ENCODE data around the gene NLRX1.
A peak's percentile ranks its signal among the peaks of the same experiment; 100 is the strongest.
"Not testable (repeated sequence)": the region's sequence is repeated elsewhere in the genome, so short reads cannot be mapped to it uniquely, and the experiment has no call there.

NLRX1 gene

DNA sequence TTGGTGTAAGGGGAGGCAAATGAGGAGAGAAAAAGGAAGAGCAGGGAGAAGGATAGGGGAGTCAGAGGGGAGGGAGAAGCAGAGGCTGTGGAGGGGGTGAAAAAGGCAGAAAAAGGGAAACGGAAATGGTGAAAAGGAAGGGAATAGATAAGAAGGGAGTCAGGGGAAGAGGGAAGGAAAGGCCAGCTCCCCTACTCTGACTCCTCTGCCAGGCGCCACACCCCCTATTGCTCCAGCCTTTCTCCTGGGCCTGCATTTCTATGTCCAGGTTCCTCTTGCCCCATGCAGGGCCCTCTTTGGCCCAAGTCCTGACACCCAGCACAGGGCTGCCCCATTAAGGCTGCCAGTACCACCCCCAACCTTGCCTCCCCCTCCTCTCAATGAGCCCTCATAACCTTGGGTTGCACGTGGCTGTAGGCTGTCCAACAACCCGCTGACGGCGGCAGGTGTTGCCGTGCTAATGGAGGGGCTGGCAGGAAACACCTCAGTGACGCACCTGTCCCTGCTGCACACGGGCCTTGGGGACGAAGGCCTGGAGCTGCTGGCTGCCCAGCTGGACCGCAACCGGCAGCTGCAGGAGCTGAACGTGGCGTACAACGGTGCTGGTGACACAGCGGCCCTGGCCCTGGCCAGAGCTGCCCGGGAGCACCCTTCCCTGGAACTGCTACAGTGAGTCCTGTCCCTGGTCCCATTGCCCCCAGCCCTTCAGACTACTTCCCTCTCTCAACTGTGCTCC lies 13.3 kb downstream of the NLRX1 start:
- DNase-seq (ENCODE audit: extremely low read depth in 1 of 2, low read depth in 1 of 2): no peak

DNA sequence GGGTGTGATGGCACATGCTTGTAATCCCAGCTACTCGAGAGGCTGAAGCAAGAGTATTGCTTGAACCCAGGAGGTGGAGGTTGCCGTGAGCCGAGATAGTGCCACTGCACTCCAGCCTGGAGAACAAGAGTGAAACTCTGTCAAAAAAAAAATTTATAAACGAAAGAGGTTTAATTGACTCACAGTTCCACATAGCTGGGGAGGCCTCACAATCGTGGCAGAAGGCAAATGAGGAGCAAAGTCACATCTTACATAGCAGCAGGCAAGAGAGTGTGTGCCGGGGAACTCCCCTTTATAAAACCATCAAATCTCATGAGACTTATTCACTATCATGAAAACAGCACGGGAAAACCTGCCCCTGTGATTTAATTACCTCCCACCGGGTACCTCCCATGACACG lies 15.9 kb downstream of the NLRX1 start:
- not testable (repeated sequence) for DNase-seq (ENCODE audit: extremely low read depth in 1 of 2, low read depth in 1 of 2)

DNA sequence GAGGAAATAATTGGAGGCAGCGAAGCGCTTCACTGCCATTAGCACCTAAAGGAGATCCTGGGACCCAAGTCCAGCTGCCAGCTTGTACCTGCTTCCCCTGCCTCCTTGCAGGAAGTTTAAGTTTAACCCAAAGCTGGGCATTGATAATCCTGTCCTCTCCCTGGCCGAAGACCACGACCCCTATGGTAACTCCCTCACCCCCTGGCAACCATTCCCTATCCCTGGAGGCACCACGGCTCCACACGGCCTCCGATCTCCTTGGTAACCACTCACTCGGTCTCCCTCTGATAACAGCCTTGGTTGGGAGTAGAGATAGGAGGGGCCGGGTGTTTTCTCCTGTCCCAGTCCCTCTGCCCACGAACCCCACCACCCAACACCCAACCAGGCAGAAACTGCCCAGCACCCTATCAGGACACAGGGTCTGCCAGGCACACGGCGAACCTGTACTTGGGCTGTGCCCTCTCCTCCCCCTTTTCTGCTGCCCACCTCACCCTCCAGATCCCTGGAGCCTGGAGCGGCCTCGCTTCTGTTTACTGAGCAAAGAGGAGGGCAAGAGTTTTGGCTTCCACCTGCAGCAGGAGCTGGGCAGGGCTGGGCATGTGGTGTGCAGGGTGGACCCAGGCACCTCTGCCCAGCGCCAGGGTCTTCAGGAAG lies 17.6 kb downstream of the NLRX1 start:
- no peak for DNase-seq (ENCODE audit: extremely low read depth in 1 of 2, low read depth in 1 of 2)

DNA sequence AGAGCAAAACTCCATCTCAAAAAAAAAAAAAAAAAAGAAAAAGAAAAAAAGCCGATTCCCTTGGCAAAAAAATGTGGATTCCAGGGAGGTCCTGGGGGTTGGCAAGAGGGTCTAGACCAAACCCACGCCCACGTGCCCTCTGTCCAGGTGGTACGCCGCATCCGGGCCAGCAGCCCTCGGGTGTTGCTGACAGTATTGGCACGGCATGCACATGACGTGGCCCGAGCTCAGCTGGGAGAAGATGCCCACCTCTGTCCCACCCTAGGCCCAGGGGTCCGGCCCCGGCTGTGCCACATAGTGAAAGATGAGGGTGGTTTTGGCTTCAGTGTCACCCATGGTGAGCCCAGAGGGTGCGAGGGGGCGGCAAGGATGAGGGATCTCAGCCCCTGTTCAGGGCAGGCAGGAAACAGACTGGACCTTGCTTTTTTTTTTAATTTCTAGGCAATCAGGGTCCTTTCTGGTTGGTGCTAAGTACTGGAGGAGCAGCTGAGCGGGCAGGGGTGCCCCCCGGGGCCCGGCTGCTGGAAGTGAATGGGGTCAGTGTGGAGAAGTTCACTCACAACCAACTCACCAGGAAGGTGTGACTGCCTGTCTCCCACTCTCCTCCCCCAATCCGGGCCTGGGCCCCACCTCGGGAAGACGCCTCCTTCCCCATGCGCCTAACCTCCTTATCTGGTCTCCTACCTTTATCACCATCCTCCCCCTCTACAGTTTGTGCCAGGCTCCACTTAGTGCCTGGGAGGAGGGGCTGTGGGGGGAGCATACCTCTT lies 18.8 kb downstream of the NLRX1 start:
- DNase-seq (ENCODE audit: extremely low read depth in 1 of 2, low read depth in 1 of 2): no peak

DNA sequence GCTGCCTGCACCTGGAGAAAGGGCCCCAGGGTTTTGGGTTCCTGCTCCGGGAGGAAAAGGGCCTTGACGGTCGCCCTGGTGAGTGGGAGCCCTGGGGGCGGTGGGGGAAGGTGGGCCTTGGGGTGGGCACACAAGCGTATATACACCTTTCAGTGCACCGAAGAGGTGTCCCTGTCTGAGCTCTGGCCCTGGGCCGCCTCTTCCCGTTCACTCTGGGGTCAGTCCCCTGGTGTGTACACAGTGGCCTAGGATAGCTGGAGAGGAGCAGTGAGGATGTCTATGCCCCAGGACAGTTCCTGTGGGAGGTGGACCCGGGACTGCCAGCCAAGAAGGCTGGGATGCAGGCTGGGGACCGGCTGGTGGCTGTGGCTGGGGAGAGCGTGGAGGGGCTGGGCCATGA lies 19.5 kb downstream of the NLRX1 start:
- no peak for DNase-seq (ENCODE audit: extremely low read depth in 1 of 2, low read depth in 1 of 2)

DNA sequence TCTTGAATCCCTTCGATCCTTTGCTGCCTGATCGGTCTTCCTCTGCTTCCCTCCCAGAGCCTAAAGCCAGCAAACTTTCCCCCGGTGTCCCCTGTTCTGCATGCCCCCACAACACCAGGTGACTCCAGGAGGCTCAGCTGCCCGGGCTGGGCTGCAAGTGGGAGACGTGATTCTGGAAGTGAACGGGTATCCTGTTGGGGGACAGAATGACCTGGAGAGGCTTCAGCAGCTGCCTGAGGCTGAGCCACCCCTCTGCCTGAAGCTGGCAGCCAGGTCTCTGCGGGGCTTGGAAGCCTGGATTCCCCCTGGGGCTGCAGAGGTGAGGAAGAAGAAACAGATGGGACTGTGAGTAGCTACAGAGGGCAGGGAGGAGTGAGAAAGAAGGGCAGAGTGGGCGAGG lies 20.4 kb downstream of the NLRX1 start:
- DNase-seq (ENCODE audit: extremely low read depth in 1 of 2, low read depth in 1 of 2): no peak

DNA sequence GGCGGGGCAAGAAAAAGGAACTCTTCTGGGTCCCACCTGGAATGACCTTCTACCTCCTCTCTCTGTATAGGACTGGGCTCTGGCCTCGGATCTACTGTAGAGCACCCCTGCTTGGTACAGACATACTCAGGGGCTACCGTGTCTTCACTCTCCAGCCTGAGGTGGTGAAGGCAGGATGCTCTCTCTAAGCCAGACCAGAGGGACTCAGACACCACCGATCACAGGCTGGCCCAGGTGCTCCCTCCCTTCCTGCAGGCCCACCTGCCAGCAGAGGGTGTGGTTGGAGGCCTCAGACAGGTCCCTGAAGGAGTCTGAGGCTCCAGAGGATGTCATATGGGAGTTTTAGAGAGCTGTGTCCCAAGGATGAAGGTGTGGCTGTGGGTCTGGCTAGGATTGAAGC lies 20.9 kb downstream of the NLRX1 start:
- DNase-seq (ENCODE audit: extremely low read depth in 1 of 2, low read depth in 1 of 2): no peak

DNA sequence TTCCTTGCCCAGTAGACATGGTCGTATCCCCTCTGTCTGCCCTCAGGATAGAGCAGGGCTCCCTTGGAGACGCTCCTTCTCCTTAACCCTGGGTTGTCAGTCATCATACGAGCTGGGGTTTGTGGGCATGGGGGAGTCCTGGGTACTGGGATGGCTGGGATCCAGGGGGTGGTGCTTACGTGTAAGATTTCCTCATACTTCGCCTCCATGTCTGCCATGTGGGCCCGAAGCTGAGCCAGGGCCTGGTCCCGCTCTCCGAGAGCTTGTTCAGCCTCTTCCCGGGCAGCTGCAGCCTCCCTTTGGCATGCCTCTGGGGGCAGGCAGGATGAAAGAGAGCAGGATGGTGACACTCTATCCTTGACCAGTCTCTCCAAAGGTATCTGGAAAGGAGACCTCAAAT lies 22.0 kb downstream of the NLRX1 start:
- no peak for DNase-seq (ENCODE audit: extremely low read depth in 1 of 2, low read depth in 1 of 2)

DNA sequence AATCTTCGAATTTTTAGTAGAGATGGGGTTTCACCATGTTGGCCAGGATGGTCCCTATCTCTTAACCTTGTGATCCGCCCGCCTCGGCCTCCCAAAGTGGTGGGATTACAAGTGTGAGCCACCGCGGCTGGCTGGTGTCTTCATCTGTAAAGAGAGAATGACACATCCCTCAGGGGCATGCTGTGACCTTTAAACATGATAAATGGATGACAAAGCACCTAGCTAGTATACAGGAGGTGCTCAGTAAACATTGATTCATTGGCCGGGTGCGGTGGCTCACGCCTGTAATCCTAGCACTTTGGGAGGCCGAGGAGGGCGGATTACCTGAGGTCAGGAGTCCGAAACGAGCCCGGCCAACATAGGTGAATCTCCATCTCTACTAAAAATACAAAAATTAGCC lies 22.7 kb downstream of the NLRX1 start:
- not testable (repeated sequence) for DNase-seq (ENCODE audit: extremely low read depth in 1 of 2, low read depth in 1 of 2)

DNA sequence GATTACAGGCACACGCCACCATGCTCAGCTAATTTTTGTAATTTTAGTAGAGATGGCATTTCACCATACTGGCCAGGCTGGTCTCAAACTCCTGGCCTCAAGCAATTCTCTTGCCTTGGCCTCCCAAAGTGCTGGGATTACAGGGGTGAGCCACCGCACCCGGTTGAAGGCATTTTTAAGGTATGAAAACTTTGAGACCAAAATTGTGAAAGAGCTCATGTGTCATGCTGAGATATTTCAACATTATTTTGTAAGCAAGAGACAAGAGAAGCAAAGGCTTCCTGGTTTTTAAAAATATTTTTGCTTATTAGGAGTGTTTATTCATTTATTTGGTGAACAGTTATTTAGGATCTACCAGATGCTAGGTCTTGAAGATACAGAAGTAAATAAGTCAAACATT lies 23.6 kb downstream of the NLRX1 start:
- no peak for DNase-seq (ENCODE audit: extremely low read depth in 1 of 2, low read depth in 1 of 2)

DNA sequence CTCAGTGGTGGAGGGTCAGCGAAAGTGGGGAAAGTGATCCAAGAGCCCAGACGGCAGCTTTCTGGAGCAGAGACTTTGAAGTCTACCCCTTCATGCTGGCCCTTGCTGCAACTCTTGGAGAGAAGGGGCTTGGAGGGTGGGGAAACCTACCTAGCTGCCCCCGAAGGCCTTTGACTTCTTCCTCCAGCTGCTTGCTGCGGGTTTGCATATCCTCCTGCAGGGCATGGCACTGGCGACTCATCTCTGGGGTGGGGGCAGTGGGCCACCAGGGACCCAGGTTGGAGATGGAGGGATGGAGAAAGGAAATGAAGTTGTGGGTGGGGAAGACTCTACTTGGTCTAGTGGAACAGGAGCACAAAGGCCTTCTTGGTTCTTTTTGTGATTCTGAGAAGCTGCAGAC lies 24.5 kb downstream of the NLRX1 start:
- DNase-seq (ENCODE audit: extremely low read depth in 1 of 2, low read depth in 1 of 2): no peak

DNA sequence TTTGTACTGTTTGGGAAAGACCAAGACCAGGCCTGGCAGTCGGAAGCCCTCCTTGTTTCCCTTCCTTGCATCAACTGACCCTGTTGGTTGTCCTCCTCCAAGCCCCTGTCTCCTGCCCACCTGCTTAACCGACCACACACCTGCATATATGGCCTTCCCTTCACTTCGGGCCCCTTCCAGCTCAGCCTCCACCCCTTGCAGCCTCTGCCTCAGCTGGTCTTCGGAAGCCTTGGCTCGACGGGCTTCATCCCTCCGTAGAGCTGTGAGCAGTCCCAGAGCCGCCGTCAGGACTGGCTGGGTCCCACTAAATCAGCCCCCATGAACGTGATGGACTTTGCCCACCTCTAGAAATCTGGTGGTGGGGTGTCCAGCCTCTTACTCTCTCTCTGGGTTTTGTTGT lies 25.1 kb downstream of the NLRX1 start:
- no peak for DNase-seq (ENCODE audit: extremely low read depth in 1 of 2, low read depth in 1 of 2)

DNA sequence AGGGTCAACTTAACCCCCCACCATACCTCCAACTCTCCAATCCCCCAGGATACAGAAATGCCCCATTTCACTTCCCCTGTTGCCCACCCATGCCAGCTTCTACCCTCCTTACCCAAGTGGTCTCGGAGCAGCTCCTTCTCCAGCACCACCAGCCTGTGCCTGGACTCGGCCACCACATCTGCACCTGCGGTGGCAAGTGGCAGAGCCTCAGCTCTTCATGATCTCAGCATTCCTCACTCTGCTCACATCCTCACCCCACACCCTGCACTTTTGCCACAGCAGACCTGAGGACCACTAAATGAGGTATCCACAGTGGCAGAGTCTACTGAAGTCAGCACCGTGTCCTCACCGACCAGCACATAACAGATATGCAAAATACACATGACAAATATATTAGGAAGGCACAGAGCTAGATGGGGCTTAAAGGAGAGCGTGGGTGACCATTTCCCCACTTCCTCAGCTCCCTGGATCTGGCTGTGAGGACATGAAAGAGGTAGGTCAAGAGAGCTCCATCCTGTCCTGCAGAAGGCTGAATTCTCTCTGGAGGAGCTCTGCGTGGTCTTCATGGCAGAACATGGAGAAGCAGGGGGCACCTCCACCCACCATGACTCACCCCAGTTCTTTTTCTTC lies 26.4 kb downstream of the NLRX1 start:
- no peak for DNase-seq (ENCODE audit: extremely low read depth in 1 of 2, low read depth in 1 of 2)

DNA sequence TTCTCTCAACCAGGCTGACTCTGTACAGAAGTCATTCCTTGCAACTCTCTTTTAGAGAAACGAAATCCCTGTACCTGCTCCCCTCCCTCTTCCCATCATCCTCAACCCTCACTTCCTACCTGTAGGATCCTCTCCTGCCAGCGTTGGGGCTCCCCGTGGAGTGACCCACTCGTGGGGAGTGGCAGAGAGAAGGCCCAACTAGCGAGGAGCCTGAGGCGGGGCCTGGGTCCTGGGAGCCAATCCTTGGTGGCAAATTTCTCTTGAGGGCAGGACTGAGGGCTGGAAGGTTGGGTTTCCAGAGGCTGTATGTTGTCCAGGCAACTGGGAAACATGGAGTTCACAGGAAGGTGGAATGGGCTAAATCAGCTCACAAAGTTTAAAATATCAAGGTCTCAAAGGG lies 27.2 kb downstream of the NLRX1 start:
- no peak for DNase-seq (ENCODE audit: extremely low read depth in 1 of 2, low read depth in 1 of 2)

DNA sequence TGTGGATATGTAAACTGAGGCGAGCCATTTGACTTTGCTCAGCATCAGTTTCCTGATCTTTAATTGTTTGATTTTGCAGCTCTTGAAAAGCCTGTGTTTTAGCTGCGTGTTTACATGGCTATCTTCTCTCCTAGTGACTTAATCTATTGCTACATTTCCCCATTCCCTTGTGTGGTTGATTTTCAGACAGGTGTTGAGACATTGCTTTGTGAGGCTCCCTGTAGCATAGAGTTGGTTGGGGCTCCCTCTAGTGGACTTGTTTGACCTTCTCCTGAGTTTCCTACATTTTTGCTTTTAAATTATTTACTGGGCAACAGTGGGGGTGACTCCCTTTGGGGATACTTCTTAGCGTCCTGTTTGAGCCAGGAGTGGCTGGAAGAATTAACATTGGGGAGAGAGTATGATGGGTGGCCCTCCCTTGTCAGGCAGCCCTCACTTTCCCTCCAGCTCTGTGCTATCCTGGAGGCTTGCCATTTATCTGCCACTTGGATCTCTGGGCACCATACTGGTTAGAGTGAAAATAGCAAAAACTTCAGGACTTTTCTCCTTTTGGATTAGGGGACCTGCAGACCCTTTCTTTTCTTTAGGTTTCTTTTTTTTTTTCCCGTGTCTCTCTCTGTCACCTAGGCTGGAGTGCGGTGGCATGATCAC lies 28.4 kb downstream of the NLRX1 start:
- DNase-seq (ENCODE audit: extremely low read depth in 1 of 2, low read depth in 1 of 2): peak; percentile 27 to 39

DNA sequence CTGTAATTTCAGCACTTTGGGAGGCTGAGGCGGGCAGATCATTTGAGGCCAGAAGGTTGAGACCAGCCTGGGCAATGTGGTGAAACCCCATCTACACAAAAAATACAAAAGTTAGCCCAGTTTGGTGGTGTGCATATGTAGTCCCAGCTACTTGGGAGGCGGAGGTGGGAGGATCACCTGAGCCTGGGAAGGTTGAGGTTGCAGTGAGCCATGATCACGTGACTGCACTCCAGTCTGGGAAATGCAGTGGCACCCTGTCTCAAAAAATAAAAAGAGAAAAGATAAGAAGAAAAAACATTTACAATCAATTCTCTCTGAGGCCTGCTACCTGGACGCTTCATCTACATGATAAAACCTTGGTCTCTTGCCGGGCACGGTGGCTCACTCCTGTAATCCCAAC lies 30.4 kb downstream of the NLRX1 start:
- no peak for DNase-seq (ENCODE audit: extremely low read depth in 1 of 2, low read depth in 1 of 2)

DNA sequence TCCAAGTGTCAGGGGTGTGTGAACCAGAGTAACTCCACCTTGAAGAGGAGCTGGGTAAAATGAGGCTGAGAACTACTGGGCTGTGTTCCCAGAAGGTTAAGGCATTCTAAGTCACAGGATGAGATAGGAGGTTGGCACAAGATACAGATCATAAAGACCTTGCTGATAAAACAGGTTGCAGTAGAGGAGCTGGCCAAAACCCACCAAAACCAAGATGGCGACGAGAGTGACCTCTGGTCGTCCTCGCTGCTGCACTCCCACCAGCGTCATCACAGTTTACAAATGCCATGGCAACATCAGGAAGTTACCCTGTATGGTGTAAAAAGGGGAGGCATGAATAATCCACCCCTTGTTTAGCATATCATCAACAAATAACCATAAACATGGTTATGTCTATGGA lies 32.7 kb downstream of the NLRX1 start:
- DNase-seq (ENCODE audit: extremely low read depth in 1 of 2, low read depth in 1 of 2): not testable (repeated sequence)

DNA sequence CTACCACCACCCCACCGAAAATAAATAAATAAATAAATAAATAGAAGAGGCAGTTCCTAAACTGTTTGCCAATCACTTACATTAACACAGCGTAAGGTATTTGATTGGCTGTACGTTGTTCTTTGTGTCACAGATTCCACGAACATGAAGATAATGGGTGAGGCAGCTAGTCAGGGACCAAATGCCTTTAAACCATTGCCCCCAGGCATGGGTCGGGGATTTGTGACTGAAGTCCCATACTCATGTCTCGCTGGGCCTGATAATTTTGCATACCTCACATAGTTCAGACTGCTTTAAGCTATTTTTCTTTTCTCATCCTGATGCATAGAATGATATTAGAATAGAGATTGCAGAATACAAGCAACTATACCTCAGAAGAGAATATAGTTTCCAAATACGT lies 34.0 kb downstream of the NLRX1 start:
- DNase-seq (ENCODE audit: extremely low read depth in 1 of 2, low read depth in 1 of 2): no peak

DNA sequence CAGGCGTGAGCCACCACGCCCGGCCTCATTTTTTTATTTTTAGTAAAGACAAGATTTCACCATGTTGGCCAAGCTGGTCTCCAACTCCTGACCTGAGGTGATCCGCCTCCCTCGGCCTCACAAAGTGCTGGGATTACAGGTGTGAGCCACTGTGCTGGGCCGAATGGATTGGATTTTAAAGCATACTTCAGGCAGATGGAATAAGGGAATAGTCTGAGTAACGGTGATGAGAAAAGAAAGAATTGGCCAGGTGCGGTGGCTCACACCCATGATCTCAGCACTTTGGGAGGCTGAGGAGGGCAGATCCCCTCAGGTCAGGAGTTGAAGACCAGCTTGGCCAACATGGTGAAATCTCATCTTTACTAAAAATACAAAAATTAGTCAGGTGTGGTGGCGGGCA lies 35.5 kb downstream of the NLRX1 start:
- no peak for DNase-seq (ENCODE audit: extremely low read depth in 1 of 2, low read depth in 1 of 2)

DNA sequence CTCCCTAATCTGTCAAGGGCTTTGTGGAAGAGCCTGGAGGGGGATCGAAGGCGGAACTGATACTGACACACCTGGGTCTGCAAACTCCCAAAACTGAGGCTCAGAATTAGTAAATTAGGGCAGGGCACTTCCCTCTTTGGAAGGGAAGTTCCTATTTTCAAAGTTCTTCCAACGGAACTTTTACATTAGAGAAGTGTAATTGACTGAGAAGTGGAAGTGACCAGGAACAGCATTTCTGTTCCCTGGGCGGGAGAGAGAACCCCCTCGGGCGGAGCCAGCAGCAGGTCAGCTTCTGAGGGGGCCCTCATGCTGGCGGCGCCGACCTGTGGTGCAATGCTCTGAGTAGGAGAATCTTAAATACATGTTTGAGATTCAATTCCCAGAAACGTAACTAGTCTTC lies 36.6 kb downstream of the NLRX1 start:
- no peak for DNase-seq (ENCODE audit: extremely low read depth in 1 of 2, low read depth in 1 of 2)

All from activated CD8-positive, alpha-beta memory T cell treated with anti-CD3 and anti-CD28 coated beads for 1 hour (primary cell).